PC-3 (cell line): ENCODE data around the gene FUBP3.

ENCODE experiments used
- EZH2phosphoT487 ChIP-seq: fragments of 300-600 bp; sonication (generic); IDR thresholded peaks from 2 replicates; pipeline ENCODE4 v1.6.1; 2018; ENCODE audit warnings: mild to moderate bottlenecking, antibody characterized with exemption, low read length, borderline replicate concordance
- TF ChIP-seq, protein P1 (sequence below): fragments of 300-600 bp; sonication (generic); conservative IDR thresholded peaks from 2 replicates; pipeline ENCODE4 v1.5.1; 2017; ENCODE audit warnings: antibody characterized with exemption, low read depth, mild to moderate bottlenecking, low read length

DNA sequence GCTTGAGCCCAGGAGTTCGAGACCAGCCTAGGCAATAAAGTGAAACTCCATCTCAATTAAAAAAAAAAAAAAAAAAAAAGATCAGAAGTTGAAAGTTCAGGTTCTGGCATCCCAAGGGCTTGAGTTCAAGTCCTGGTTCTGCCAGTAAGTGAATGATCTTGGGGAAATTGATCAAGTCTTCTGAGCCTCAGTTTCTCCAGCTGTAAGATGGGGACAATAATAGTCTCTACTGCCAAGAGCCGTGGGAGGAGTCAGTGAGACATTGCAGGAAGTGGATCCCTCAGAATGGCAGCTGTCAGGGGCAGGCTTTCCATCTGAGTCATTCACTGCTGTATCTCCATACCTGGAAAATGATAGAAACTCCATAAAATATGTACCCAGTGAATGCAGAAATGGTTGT is 37.8 kb upstream of the FUBP3 start:
- TF ChIP-seq, protein P1, sequence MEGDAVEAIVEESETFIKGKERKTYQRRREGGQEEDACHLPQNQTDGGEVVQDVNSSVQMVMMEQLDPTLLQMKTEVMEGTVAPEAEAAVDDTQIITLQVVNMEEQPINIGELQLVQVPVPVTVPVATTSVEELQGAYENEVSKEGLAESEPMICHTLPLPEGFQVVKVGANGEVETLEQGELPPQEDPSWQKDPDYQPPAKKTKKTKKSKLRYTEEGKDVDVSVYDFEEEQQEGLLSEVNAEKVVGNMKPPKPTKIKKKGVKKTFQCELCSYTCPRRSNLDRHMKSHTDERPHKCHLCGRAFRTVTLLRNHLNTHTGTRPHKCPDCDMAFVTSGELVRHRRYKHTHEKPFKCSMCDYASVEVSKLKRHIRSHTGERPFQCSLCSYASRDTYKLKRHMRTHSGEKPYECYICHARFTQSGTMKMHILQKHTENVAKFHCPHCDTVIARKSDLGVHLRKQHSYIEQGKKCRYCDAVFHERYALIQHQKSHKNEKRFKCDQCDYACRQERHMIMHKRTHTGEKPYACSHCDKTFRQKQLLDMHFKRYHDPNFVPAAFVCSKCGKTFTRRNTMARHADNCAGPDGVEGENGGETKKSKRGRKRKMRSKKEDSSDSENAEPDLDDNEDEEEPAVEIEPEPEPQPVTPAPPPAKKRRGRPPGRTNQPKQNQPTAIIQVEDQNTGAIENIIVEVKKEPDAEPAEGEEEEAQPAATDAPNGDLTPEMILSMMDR, result no peak
- TF ChIP-seq EZH2phosphoT487, result no peak
